ENCODE measurements around the gene GRIK5.

- no peak for TF ChIP-seq MYC (IDR thresholded peaks at IDR 0.05; ENCODE audit: low read depth, low read length)
- TF ChIP-seq, protein P1, sequence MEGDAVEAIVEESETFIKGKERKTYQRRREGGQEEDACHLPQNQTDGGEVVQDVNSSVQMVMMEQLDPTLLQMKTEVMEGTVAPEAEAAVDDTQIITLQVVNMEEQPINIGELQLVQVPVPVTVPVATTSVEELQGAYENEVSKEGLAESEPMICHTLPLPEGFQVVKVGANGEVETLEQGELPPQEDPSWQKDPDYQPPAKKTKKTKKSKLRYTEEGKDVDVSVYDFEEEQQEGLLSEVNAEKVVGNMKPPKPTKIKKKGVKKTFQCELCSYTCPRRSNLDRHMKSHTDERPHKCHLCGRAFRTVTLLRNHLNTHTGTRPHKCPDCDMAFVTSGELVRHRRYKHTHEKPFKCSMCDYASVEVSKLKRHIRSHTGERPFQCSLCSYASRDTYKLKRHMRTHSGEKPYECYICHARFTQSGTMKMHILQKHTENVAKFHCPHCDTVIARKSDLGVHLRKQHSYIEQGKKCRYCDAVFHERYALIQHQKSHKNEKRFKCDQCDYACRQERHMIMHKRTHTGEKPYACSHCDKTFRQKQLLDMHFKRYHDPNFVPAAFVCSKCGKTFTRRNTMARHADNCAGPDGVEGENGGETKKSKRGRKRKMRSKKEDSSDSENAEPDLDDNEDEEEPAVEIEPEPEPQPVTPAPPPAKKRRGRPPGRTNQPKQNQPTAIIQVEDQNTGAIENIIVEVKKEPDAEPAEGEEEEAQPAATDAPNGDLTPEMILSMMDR (IDR thresholded peaks at IDR 0.05; ENCODE audit: extremely low read depth in 1 of 2, insufficient read depth in 1 of 2, low read depth in 1 of 2, low read length in 2 of 2), result no peak
- no peak for TF ChIP-seq POLR2A (IDR thresholded peaks at IDR 0.05; ENCODE audit: low read depth, low read length)
These were observed 75.5 kb downstream of the GRIK5 start for GRCh38 chr19:41994521-41994971.

Measured in endothelial cell of umbilical vein (primary cell).